ENCODE results near the gene BAZ1A.

DNA sequence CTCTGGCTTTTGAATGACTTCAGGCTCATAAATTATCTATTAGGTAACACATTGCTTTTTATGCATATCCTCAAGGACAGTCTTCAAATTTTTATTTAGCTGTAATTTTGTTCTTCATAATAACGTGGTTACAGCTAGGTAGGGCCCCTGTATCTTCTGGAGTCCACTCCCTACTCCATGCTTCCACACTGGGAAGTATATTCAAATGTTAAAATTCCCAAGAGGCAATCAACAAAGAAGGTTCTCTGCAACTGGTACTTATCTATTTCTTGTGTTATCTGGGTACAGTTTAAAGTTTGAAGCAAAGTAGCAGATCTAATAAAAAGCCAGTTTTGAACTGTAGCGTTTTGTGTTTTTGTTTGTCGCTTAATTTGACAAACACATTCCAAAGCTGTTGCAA lies 20.1 kb upstream of the BAZ1A start:
- TF ChIP-seq, protein P1, sequence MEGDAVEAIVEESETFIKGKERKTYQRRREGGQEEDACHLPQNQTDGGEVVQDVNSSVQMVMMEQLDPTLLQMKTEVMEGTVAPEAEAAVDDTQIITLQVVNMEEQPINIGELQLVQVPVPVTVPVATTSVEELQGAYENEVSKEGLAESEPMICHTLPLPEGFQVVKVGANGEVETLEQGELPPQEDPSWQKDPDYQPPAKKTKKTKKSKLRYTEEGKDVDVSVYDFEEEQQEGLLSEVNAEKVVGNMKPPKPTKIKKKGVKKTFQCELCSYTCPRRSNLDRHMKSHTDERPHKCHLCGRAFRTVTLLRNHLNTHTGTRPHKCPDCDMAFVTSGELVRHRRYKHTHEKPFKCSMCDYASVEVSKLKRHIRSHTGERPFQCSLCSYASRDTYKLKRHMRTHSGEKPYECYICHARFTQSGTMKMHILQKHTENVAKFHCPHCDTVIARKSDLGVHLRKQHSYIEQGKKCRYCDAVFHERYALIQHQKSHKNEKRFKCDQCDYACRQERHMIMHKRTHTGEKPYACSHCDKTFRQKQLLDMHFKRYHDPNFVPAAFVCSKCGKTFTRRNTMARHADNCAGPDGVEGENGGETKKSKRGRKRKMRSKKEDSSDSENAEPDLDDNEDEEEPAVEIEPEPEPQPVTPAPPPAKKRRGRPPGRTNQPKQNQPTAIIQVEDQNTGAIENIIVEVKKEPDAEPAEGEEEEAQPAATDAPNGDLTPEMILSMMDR (IDR thresholded peaks at IDR 0.05; ENCODE audit: low read length): no peak
- TF ChIP-seq EZH2 (IDR thresholded peaks at IDR 0.05; ENCODE audit: borderline replicate concordance, low read length): no peak
